ENCODE results near the gene SLC2A4. TPM values are rescaled to one million over a fixed set of nuclear protein-coding genes. Genes with fewer than 3 reads are reported as not detected.

The SLC2A4 gene
- polyA plus RNA-seq, 4 donors, result 0.31 to 5.0 (median 1.2) TPM

- Histone ChIP-seq H3K36me3 (ENCODE audit: control insufficient read depth in 3 of 3, insufficient read depth in 2 of 3, low read depth in 1 of 3, low read length in 3 of 3) (no peaks in the 10 kb centered on the region), H3K27me3 (ENCODE audit: control insufficient read depth in 3 of 3, insufficient read depth in 3 of 3, low read length in 3 of 3) (peaks cover 0 to 9% (median 3%) of the 10 kb centered on the region in 3 donors), H3K4me3 (ENCODE audit: low read depth in 1 of 3, low read length in 3 of 3) (no peak overlapping the region), H3K9me3 (ENCODE audit: control insufficient read depth in 2 of 2, insufficient read depth in 1 of 2, low read depth in 1 of 2, low read length in 1 of 2) (peaks cover 0 to 6% of the 10 kb centered on the region in 2 donors), H3K4me1 (ENCODE audit: control insufficient read depth in 3 of 3, insufficient read depth in 2 of 3, low read depth in 1 of 3, low read length in 2 of 3) (peaks cover 0 to 18% (median 10%) of the 10 kb centered on the region in 3 donors), H3K27ac (ENCODE audit: low read depth in 1 of 3, low read length in 2 of 3) (no peak overlapping the region)
- DNase-seq (no peak), FAIRE-seq (no peak)
- WGBS, 3 donors, result 84 to 95% (median 90%) methylated on average over 17 to 18 of the region's 18 CpGs
These were observed 7.9 kb downstream of the SLC2A4 start for GRCh38 chr17:7289256-7290032.

GRCh38 chr17:7290166-7290565 is 8.6 kb downstream of the SLC2A4 start:
- Histone ChIP-seq H3K36me3 (ENCODE audit: control insufficient read depth in 3 of 3, insufficient read depth in 2 of 3, low read depth in 1 of 3, low read length in 3 of 3) (no peaks in the 10 kb centered on the region), H3K4me3 (ENCODE audit: low read depth in 1 of 3, low read length in 3 of 3) (no peak overlapping the region), H3K4me1 (ENCODE audit: control insufficient read depth in 3 of 3, insufficient read depth in 2 of 3, low read depth in 1 of 3, low read length in 2 of 3) (peaks cover 0 to 23% (median 10%) of the 10 kb centered on the region in 3 donors), H3K27ac (ENCODE audit: low read depth in 1 of 3, low read length in 2 of 3) (no peak overlapping the region), H3K9me3 (ENCODE audit: control insufficient read depth in 2 of 2, insufficient read depth in 1 of 2, low read depth in 1 of 2, low read length in 1 of 2) (peaks cover 0 to 6% of the 10 kb centered on the region in 2 donors), H3K27me3 (ENCODE audit: control insufficient read depth in 3 of 3, insufficient read depth in 3 of 3, low read length in 3 of 3) (peaks cover 0 to 9% (median 8%) of the 10 kb centered on the region in 3 donors)
- 93 to 94% (median 93%) methylated on average over 19 of the region's 19 CpGs for WGBS, 3 donors
- DNase-seq (no peak), FAIRE-seq (no peak)

- H3K4me1 ChIP-seq (ENCODE audit: control insufficient read depth in 3 of 3, insufficient read depth in 2 of 3, low read depth in 1 of 3, low read length in 2 of 3), result peaks cover 0 to 23% (median 10%) of the 10 kb centered on the region in 3 donors
- no peak for DNase-seq
- no peaks in the 10 kb centered on the region for H3K36me3 ChIP-seq (ENCODE audit: control insufficient read depth in 3 of 3, insufficient read depth in 2 of 3, low read depth in 1 of 3, low read length in 3 of 3)
- peaks cover 0 to 11% (median 9%) of the 10 kb centered on the region in 3 donors for H3K27me3 ChIP-seq (ENCODE audit: control insufficient read depth in 3 of 3, insufficient read depth in 3 of 3, low read length in 3 of 3)
- no peak overlapping the region for H3K27ac ChIP-seq (ENCODE audit: low read depth in 1 of 3, low read length in 2 of 3)
- 77 to 88% (median 79%) methylated on average over 11 of the region's 11 CpGs for WGBS, 3 donors
- no peak for FAIRE-seq
- peaks cover 0 to 6% of the 10 kb centered on the region in 2 donors for H3K9me3 ChIP-seq (ENCODE audit: control insufficient read depth in 2 of 2, insufficient read depth in 1 of 2, low read depth in 1 of 2, low read length in 1 of 2)
- no peak overlapping the region for H3K4me3 ChIP-seq (ENCODE audit: low read depth in 1 of 3, low read length in 3 of 3)
These were observed 9.2 kb downstream of the SLC2A4 start for GRCh38 chr17:7290685-7291084.

- DNase-seq, result no peak
- H3K4me1 ChIP-seq (ENCODE audit: control insufficient read depth in 3 of 3, insufficient read depth in 2 of 3, low read depth in 1 of 3, low read length in 2 of 3), result peaks cover 0 to 30% (median 10%) of the 10 kb centered on the region in 3 donors
- 28 to 58% (median 57%) methylated on average over 2 of the region's 2 CpGs for WGBS, 3 donors
- H3K27me3 ChIP-seq (ENCODE audit: control insufficient read depth in 3 of 3, insufficient read depth in 3 of 3, low read length in 3 of 3), result peaks cover 0 to 16% (median 9%) of the 10 kb centered on the region in 3 donors
- FAIRE-seq, result no peak
- H3K36me3 ChIP-seq (ENCODE audit: control insufficient read depth in 3 of 3, insufficient read depth in 2 of 3, low read depth in 1 of 3, low read length in 3 of 3), result no peaks in the 10 kb centered on the region
- no peak overlapping the region for H3K27ac ChIP-seq (ENCODE audit: low read depth in 1 of 3, low read length in 2 of 3)
- no peak overlapping the region for H3K4me3 ChIP-seq (ENCODE audit: low read depth in 1 of 3, low read length in 3 of 3)
- peaks cover 0 to 6% of the 10 kb centered on the region in 2 donors for H3K9me3 ChIP-seq (ENCODE audit: control insufficient read depth in 2 of 2, insufficient read depth in 1 of 2, low read depth in 1 of 2, low read length in 1 of 2)
These were observed 10.7 kb downstream of the SLC2A4 start for GRCh38 chr17:7292194-7292593.

GRCh38 chr17:7292729-7293128 is 11.2 kb downstream of the SLC2A4 start:
- Histone ChIP-seq H3K4me3 (ENCODE audit: low read depth in 1 of 3, low read length in 3 of 3) (no peak overlapping the region), H3K36me3 (ENCODE audit: control insufficient read depth in 3 of 3, insufficient read depth in 2 of 3, low read depth in 1 of 3, low read length in 3 of 3) (no peaks in the 10 kb centered on the region), H3K9me3 (ENCODE audit: control insufficient read depth in 2 of 2, insufficient read depth in 1 of 2, low read depth in 1 of 2, low read length in 1 of 2) (peaks cover 0 to 6% of the 10 kb centered on the region in 2 donors), H3K27ac (ENCODE audit: low read depth in 1 of 3, low read length in 2 of 3) (peak overlapping the region in 1 of 3 donors; percentile 30), H3K27me3 (ENCODE audit: control insufficient read depth in 3 of 3, insufficient read depth in 3 of 3, low read length in 3 of 3) (peaks cover 0 to 16% (median 7%) of the 10 kb centered on the region in 3 donors), H3K4me1 (ENCODE audit: control insufficient read depth in 3 of 3, insufficient read depth in 2 of 3, low read depth in 1 of 3, low read length in 2 of 3) (peaks cover 0 to 30% (median 10%) of the 10 kb centered on the region in 3 donors)
- DNase-seq (peak in 1 of 2 donors; percentile 53), FAIRE-seq (no peak)
- WGBS, 3 donors, result 19 to 25% (median 24%) methylated on average over 6 of the region's 6 CpGs

GRCh38 chr17:7293159-7293558 is 11.6 kb downstream of the SLC2A4 start:
- Histone ChIP-seq H3K4me3 (ENCODE audit: low read depth in 1 of 3, low read length in 3 of 3) (no peak overlapping the region), H3K36me3 (ENCODE audit: control insufficient read depth in 3 of 3, insufficient read depth in 2 of 3, low read depth in 1 of 3, low read length in 3 of 3) (no peaks in the 10 kb centered on the region), H3K27ac (ENCODE audit: low read depth in 1 of 3, low read length in 2 of 3) (peak overlapping the region; percentile 30 to 83 (median 75)), H3K27me3 (ENCODE audit: control insufficient read depth in 3 of 3, insufficient read depth in 3 of 3, low read length in 3 of 3) (peaks cover 0 to 16% (median 7%) of the 10 kb centered on the region in 3 donors), H3K9me3 (ENCODE audit: control insufficient read depth in 2 of 2, insufficient read depth in 1 of 2, low read depth in 1 of 2, low read length in 1 of 2) (peaks cover 0 to 6% of the 10 kb centered on the region in 2 donors), H3K4me1 (ENCODE audit: control insufficient read depth in 3 of 3, insufficient read depth in 2 of 3, low read depth in 1 of 3, low read length in 2 of 3) (peaks cover 0 to 30% (median 10%) of the 10 kb centered on the region in 3 donors)
- WGBS, 3 donors, result 74 to 77% (median 76%) methylated on average over 11 of the region's 11 CpGs
- DNase-seq, result no peak
- FAIRE-seq, result no peak

- WGBS, 3 donors, result 3 to 7% (median 3%) methylated on average over 28 to 75 of the region's 75 CpGs
- FAIRE-seq (no peak), DNase-seq (peak; percentile 71 to 92)
- H3K9me3 ChIP-seq (ENCODE audit: control insufficient read depth in 2 of 2, insufficient read depth in 1 of 2, low read depth in 1 of 2, low read length in 1 of 2), result peaks cover 0 to 6% of the 10 kb centered on the region in 2 donors
- no peaks in the 10 kb centered on the region for H3K36me3 ChIP-seq (ENCODE audit: control insufficient read depth in 3 of 3, insufficient read depth in 2 of 3, low read depth in 1 of 3, low read length in 3 of 3)
- H3K4me1 ChIP-seq (ENCODE audit: control insufficient read depth in 3 of 3, insufficient read depth in 2 of 3, low read depth in 1 of 3, low read length in 2 of 3), result peaks cover 0 to 30% (median 10%) of the 10 kb centered on the region in 3 donors
- H3K4me3 ChIP-seq (ENCODE audit: low read depth in 1 of 3, low read length in 3 of 3), result peak overlapping the region in 2 of 3 donors; percentile 22 to 44
- H3K27me3 ChIP-seq (ENCODE audit: control insufficient read depth in 3 of 3, insufficient read depth in 3 of 3, low read length in 3 of 3), result peaks cover 0 to 16% (median 7%) of the 10 kb centered on the region in 3 donors
- H3K27ac ChIP-seq (ENCODE audit: low read depth in 1 of 3, low read length in 2 of 3), result peak overlapping the region in 2 of 3 donors; percentile 75 to 83
These were observed 12.5 kb downstream of the SLC2A4 start for GRCh38 chr17:7293816-7294613.

- no peak for FAIRE-seq
- Histone ChIP-seq H3K4me1 (ENCODE audit: control insufficient read depth in 3 of 3, insufficient read depth in 2 of 3, low read depth in 1 of 3, low read length in 2 of 3) (peaks cover 0 to 30% (median 10%) of the 10 kb centered on the region in 3 donors), H3K27ac (ENCODE audit: low read depth in 1 of 3, low read length in 2 of 3) (peak within 1 kb of the TSS; percentile 24 to 87 (median 83)), H3K27me3 (ENCODE audit: control insufficient read depth in 3 of 3, insufficient read depth in 3 of 3, low read length in 3 of 3) (peaks cover 0 to 16% (median 7%) of the 10 kb centered on the region in 3 donors), H3K4me3 (ENCODE audit: low read depth in 1 of 3, low read length in 3 of 3) (peak within 1 kb of the TSS; percentile 16 to 44 (median 22)), H3K9me3 (ENCODE audit: control insufficient read depth in 2 of 2, insufficient read depth in 1 of 2, low read depth in 1 of 2, low read length in 1 of 2) (peaks cover 0 to 6% of the 10 kb centered on the region in 2 donors), H3K36me3 (ENCODE audit: control insufficient read depth in 3 of 3, insufficient read depth in 2 of 3, low read depth in 1 of 3, low read length in 3 of 3) (no peaks in the 10 kb centered on the region)
- DNase-seq, result peak; percentile 94
- WGBS, 3 donors, result 0 to 2% (median 1%) methylated on average over 19 to 57 of the region's 57 CpGs
These were observed 13.2 kb downstream of the SLC2A4 start, which contains the start of gene YBX2 for GRCh38 chr17:7294614-7295153. Gene YBX2, minus strand, starts transcription at chr17:7294639. Its CDS starts 139 bp downstream, at chr17:7294500.

Measured in small intestine (tissue), 7 donors.